Measurements from ENCODE around the gene ARHGAP31.
"Not testable (repeated sequence)": the region's sequence is repeated elsewhere in the genome, so short reads cannot be mapped to it uniquely, and the experiment has no call there.

Gene ARHGAP31

DNA sequence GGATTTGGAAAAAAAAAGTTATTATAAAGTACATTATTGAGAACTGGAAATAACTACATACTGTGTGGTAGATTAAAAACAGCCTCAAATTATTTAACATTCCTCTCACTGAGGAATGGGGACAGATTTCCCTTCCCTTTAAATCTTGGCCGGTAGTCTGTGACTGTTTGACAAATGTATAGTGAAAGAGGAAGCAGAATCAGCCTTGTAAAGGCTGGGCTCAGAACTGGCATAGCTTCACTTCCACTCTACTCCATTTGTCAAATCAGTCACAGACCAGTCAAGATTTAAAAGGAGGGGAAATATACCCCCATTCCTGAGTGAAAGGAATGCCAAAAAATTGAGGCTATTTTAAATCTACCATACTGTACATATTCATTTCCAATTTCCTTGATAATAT is 35.3 kb upstream of the ARHGAP31 start:
- peak; percentile 41 for DNase-seq (ENCODE audit: low read depth)
- H3K4me3 ChIP-seq (ENCODE audit: low read depth, low read length), result no peak overlapping the region
- TF ChIP-seq, protein P1, sequence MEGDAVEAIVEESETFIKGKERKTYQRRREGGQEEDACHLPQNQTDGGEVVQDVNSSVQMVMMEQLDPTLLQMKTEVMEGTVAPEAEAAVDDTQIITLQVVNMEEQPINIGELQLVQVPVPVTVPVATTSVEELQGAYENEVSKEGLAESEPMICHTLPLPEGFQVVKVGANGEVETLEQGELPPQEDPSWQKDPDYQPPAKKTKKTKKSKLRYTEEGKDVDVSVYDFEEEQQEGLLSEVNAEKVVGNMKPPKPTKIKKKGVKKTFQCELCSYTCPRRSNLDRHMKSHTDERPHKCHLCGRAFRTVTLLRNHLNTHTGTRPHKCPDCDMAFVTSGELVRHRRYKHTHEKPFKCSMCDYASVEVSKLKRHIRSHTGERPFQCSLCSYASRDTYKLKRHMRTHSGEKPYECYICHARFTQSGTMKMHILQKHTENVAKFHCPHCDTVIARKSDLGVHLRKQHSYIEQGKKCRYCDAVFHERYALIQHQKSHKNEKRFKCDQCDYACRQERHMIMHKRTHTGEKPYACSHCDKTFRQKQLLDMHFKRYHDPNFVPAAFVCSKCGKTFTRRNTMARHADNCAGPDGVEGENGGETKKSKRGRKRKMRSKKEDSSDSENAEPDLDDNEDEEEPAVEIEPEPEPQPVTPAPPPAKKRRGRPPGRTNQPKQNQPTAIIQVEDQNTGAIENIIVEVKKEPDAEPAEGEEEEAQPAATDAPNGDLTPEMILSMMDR (IDR thresholded peaks at IDR 0.05; ENCODE audit: low read depth, low read length, missing control alignments), result no peak

DNA sequence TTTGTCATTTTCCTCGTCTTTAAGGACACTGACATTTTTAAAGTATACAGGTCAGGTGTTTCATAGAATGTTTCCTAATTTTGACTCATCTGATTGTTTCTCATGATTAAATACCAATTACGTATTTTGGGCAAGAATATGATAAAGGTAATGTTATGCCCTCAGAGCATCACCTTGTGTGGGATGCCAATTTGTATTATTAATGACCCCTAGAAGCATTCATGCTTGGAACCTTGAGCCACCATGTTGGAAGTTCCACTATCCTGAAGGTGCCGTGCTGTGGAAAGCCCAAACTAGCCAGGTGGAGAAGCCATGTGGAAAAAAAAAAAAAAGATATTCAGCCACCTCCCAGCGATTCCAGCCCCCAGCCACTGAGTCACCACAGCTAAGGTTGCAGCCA is 34.4 kb upstream of the ARHGAP31 start:
- TF ChIP-seq, protein P1 (IDR thresholded peaks at IDR 0.05; ENCODE audit: low read depth, low read length, missing control alignments), result no peak
- H3K4me3 ChIP-seq (ENCODE audit: low read depth, low read length), result no peak overlapping the region
- DNase-seq (ENCODE audit: low read depth), result no peak

DNA sequence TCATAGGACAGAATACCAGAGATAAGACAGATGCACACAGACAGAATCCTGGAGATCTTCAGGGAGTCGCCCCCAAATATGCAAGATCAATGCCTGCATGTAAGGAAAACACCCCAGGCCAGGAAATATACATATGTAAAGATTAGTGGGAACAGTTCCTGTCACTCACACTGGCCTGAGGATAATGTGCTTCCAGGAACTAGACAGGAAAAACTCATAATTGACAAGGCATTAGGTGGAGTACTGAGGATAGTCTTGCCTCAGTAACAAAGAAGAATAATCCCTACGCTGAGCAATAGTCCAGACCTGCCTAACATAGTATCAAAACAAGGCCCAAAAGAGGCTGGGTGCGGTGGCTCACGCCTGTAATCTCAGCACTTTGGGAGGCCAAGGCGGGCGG is 33.1 kb upstream of the ARHGAP31 start:
- TF ChIP-seq, protein P1 (IDR thresholded peaks at IDR 0.05; ENCODE audit: low read depth, low read length, missing control alignments), result no peak
- H3K4me3 ChIP-seq (ENCODE audit: low read depth, low read length), result no peak overlapping the region
- no peak for DNase-seq (ENCODE audit: low read depth)

DNA sequence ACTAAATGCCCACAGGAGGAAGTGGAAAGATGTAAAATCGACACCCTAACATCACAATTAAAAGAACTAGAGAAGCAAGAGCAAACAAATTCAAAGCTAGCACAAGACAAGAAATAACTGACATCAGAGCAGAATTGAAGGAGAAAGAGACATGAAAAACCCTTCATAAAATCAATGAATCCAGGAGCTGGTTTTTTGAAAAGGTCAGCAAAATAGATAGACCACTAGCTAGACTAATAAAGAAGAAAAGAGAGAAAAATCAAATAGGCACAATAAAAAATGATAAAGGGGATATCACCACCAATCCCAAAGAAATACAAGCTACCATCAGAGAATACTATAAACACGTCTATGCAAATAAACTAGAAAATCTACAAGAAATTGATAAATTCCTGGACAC is 24.0 kb upstream of the ARHGAP31 start:
- not testable (repeated sequence) for H3K4me3 ChIP-seq (ENCODE audit: low read depth, low read length); DNase-seq (ENCODE audit: low read depth)

DNA sequence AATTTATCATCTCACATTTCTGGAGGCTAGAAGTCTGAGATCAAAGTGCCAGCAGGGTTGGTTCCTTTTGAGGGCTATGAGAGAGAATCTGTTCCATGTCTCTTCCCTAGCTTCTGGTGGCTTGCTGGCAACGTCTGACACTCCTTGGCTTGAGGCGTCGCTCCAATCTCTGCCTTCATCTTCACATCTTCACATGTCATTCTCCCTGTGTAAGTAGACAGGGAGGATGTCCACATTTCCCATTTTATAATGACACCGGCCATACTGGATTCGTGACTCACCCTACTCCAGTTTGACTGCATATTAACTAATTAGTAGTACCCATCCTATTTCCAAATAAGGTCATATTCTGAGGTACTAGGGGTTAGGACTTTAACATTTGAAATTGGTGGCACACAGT is 17.5 kb upstream of the ARHGAP31 start:
- no peak for DNase-seq (ENCODE audit: low read depth)
- H3K4me3 ChIP-seq (ENCODE audit: low read depth, low read length), result no peak overlapping the region
- TF ChIP-seq, protein P1 (IDR thresholded peaks at IDR 0.05; ENCODE audit: low read depth, low read length, missing control alignments), result no peak

DNA sequence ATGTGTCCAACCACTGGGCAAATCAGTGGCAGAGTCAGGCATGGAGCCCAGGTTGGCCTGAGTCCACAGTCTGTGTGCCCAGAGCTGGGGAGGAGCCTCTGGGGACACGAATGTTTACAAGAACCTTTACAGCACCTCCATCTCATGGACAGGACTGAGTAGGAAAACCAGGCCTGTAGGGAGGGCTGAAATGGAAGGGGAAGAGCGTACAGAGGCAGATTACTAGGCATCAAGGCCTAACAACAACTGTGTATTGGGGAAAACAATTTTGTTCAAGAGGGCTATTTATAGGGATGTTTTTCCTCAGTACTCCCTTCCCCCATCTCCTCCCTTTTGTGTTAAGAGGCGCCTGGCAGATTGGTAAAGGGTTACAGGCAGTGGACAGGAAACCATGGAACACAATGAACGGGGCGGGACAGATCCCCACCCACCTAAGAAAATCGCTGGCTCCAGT is 15.1 kb upstream of the ARHGAP31 start:
- H3K4me3 ChIP-seq (ENCODE audit: low read depth, low read length), result no peak overlapping the region
- no peak for DNase-seq (ENCODE audit: low read depth)
- TF ChIP-seq, protein P1 (IDR thresholded peaks at IDR 0.05; ENCODE audit: low read depth, low read length, missing control alignments), result no peak

DNA sequence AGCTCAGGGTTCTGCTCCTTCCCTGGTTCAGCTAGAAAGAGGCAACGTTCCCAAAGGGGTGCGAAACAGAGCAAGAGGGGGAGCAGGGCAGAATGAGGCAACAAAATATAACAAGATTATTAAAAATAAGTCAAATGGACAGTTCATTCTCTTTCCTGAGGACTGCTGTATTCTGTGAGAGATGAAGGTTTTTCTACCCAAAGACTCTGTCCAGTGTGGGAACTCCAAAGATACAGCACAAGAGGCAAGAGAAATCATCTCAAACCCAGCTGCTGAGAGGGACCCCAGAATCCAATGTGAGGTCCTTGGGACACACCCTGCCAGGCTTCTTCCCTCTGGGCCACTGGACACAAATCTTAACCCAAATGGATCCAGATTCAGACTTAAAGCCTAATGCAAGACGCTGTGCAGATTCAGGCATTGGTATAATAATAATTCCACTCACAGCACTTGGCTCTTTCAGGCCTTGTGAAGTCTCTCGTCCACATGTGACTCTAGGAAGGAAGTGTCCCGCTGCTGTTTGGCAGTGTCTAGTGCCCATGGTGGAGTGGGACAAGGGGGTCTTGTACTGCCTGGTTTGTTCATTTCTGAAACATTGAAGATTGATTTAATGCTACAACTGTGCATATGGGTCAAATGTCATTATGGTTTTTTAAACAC is 14.5 kb upstream of the ARHGAP31 start:
- TF ChIP-seq, protein P1 (IDR thresholded peaks at IDR 0.05; ENCODE audit: low read depth, low read length, missing control alignments), result no peak
- DNase-seq (ENCODE audit: low read depth), result no peak
- H3K4me3 ChIP-seq (ENCODE audit: low read depth, low read length), result no peak overlapping the region
